GM23338 (cell line): ENCODE measurements around the gene NCF2. TPM values are rescaled to one million over a fixed set of nuclear protein-coding genes. Genes with fewer than 3 reads are reported as not detected.

ENCODE experiments used
- ATAC-seq: fragments of 200-7000 bp; cut with Tn5 transposase; 3 replicates; pipeline ENCODE4 v1.9.1; 2020
- DNase-seq: peaks from one replicate; pipeline ENCODE4 v3.0.0-alpha.2; 2015; ENCODE audit warnings: low spot score
- H2AFZ ChIP-seq: fragments of 200-600 bp; sonication (generic); 2 replicates; pipeline ENCODE4 v1.8.0; 2016; ENCODE audit warnings: antibody characterized with exemption, mild to moderate bottlenecking, moderate library complexity
- H3F3A ChIP-seq: fragments of 200-600 bp; sonication (generic); replicated peaks from 2 replicates; pipeline ENCODE4 v1.8.0; 2017; ENCODE audit warnings: antibody characterized with exemption, mixed run types, low read depth
- H3K27ac ChIP-seq: fragments of 200-600 bp; sonication (generic); 2 replicates; pipeline ENCODE4 v1.6.1; 2016; ENCODE audit warnings: low read depth
- H3K27me3 ChIP-seq: fragments of 200-600 bp; sonication (generic); 2 replicates; pipeline ENCODE4 v1.8.0; 2016; ENCODE audit warnings: mild to moderate bottlenecking, mixed run types, moderate library complexity; ENCODE audit not compliant: insufficient read depth
- H3K36me3 ChIP-seq: fragments of 200-600 bp; sonication (generic); 2 replicates; pipeline ENCODE4 v1.8.0; 2016; ENCODE audit warnings: mild to moderate bottlenecking; ENCODE audit not compliant: insufficient read depth
- H3K4me1 ChIP-seq: fragments of 200-600 bp; sonication (generic); 2 replicates; pipeline ENCODE4 v1.8.0; 2016; ENCODE audit warnings: mild to moderate bottlenecking, moderate library complexity; ENCODE audit not compliant: insufficient read depth
- H3K4me2 ChIP-seq: fragments of 200-600 bp; sonication (generic); 2 replicates; pipeline ENCODE4 v1.7.1; 2017; ENCODE audit warnings: mixed run types
- H3K4me3 ChIP-seq: fragments of 200-600 bp; sonication (generic); 2 replicates; pipeline ENCODE4 v1.6.1; 2016; ENCODE audit warnings: mixed run types
- H3K79me2 ChIP-seq: fragments of 200-600 bp; sonication (generic); replicated peaks from 2 replicates; pipeline ENCODE4 v1.8.0; 2017; ENCODE audit warnings: mild to moderate bottlenecking; ENCODE audit not compliant: insufficient read depth
- H3K9me2 ChIP-seq: fragments of 200-600 bp; sonication (generic); 2 replicates; pipeline ENCODE4 v1.8.0; 2017; ENCODE audit not compliant: insufficient read depth
- H4K20me1 ChIP-seq: fragments of 200-600 bp; sonication (generic); replicated peaks from 2 replicates; pipeline ENCODE4 v1.8.0; 2017; ENCODE audit warnings: mild to moderate bottlenecking; ENCODE audit not compliant: insufficient read depth
- H3K27ac Mint-ChIP-seq: 2 replicates; pipeline ENCODE4 v1.8.0; 2020; ENCODE audit warnings: inconsistent platforms, mild to moderate bottlenecking, moderate library complexity, mixed read lengths
- H3K27me3 Mint-ChIP-seq: 3 replicates; pipeline ENCODE4 v1.8.0; 2022; ENCODE audit warnings: low read depth, mild to moderate bottlenecking, moderate library complexity, mixed read lengths, inconsistent platforms; ENCODE audit not compliant: insufficient read depth, poor library complexity
- H3K36me3 Mint-ChIP-seq: 3 replicates; pipeline ENCODE4 v1.8.0; 2021; ENCODE audit warnings: low read depth, mild to moderate bottlenecking, inconsistent platforms, moderate library complexity, mixed read lengths
- H3K4me1 Mint-ChIP-seq: 3 replicates; pipeline ENCODE4 v1.8.0; 2020; ENCODE audit warnings: mild to moderate bottlenecking, inconsistent platforms, mixed read lengths
- H3K4me3 Mint-ChIP-seq: 3 replicates; pipeline ENCODE4 v1.8.0; 2021; ENCODE audit warnings: moderate library complexity, mild to moderate bottlenecking, inconsistent platforms, mixed read lengths
- H3K9me3 Mint-ChIP-seq: 3 replicates; pipeline ENCODE4 v1.8.0; 2020; ENCODE audit warnings: moderate library complexity, mild to moderate bottlenecking, inconsistent platforms, mixed read lengths
- CREB1 ChIP-seq: fragments of 250-450 bp; sonication (Bioruptor Pico); IDR thresholded peaks from 2 replicates; pipeline ENCODE4 v1.5.0; 2020; ENCODE audit warnings: low read depth, mild to moderate bottlenecking, moderate library complexity
- ETS1 ChIP-seq: IDR thresholded peaks from 2 replicates; pipeline ENCODE4 v1.6.1; 2016; ENCODE audit warnings: antibody characterized with exemption
- EZH2phosphoT487 ChIP-seq: fragments of 200-600 bp; sonication (generic); IDR thresholded peaks from one replicate; pipeline ENCODE4 v1.8.1; 2018; ENCODE audit warnings: antibody characterized with exemption; ENCODE audit not compliant: unreplicated experiment
- JUNB ChIP-seq: IDR thresholded peaks from one replicate; pipeline ENCODE4 v1.6.1; 2016; ENCODE audit warnings: antibody characterized with exemption; ENCODE audit not compliant: unreplicated experiment
- POLR2AphosphoS5 ChIP-seq: IDR thresholded peaks from 2 replicates; pipeline ENCODE4 v1.6.1; 2016; ENCODE audit warnings: antibody characterized with exemption, low read depth
- STAT1 ChIP-seq: IDR thresholded peaks from one replicate; pipeline ENCODE4 v1.6.1; 2016; ENCODE audit warnings: antibody characterized with exemption; ENCODE audit not compliant: unreplicated experiment
- ZNF114 ChIP-seq: fragments of 250-450 bp; sonication (Bioruptor Pico); IDR thresholded peaks from 2 replicates; pipeline ENCODE4 v1.5.0; 2020; ENCODE audit warnings: mild to moderate bottlenecking, moderate library complexity
- ZNF331 ChIP-seq: fragments of 250-450 bp; sonication (Bioruptor Pico); IDR thresholded peaks from 2 replicates; pipeline ENCODE4 v1.5.0; 2020; ENCODE audit warnings: low read depth, mild to moderate bottlenecking, moderate library complexity
- ZNF462 ChIP-seq: fragments of 250-450 bp; sonication (Bioruptor Pico); IDR thresholded peaks from 2 replicates; pipeline ENCODE4 v1.5.0; 2020; ENCODE audit warnings: mild to moderate bottlenecking, moderate library complexity
- polyA plus RNA-seq: library from polyadenylated mRNA; unstranded; fragments of >200 nt; fragmentation: Nextera tagmentation; extraction: Ambion mirVana; gene quantifications from 2 replicates; pipeline ENCODE4 v1.2.1, GENCODE V29; 2016
- total RNA-seq: library from RNA; depleted of rRNA; stranded (reverse); fragments of >200 nt; shearing (Covaris generic); gene quantifications from 2 replicates; pipeline ENCODE4 v1.2.3, GENCODE V29; 2014
- TF ChIP-seq, protein P1 (sequence below): IDR thresholded peaks from one replicate; pipeline ENCODE4 v1.6.1; 2018; ENCODE audit warnings: antibody characterized with exemption; ENCODE audit not compliant: unreplicated experiment
- TF ChIP-seq, protein P2 (sequence below), 2 experiments: fragments of 200-600 bp in 1 of 2; sonication (generic) in 1 of 2; conservative IDR thresholded peaks; 2 replicates each; pipeline versions ENCODE4 v1.5.1 to v1.6.1; 2016 to 2017; ENCODE audit warnings: antibody characterized with exemption in 2 of 2, low read depth in 2 of 2, mild to moderate bottlenecking in 2 of 2, moderate library complexity in 1 of 2

Gene NCF2
- total and polyA plus RNA-seq, 2 experiments from 2014 or later: not detected

DNA sequence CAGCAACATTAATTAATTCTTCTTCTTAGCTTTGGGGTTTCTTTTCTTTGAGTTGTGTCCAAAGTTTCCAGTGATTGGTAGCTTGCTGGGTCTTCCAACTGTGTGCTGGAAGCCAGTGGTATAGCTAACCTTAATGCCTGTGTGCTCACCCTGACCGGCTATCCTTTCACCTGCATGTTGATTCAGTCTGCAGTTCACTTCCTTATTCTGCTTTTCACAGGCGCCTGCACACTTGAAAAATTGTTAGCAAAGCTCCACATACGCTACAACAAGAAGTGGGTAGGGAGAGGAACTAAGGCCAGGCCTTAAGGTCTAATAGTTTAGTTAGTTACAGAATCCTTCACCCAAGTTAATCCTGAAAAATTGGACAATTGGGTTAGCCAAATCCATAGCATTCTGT lies 35.7 kb downstream of the NCF2 start (continued):
- TF ChIP-seq POLR2AphosphoS5 (no peak), EZH2phosphoT487 (no peak), STAT1 (no peak), ETS1 (no peak), JUNB (no peak)
- TF ChIP-seq, protein P1, sequence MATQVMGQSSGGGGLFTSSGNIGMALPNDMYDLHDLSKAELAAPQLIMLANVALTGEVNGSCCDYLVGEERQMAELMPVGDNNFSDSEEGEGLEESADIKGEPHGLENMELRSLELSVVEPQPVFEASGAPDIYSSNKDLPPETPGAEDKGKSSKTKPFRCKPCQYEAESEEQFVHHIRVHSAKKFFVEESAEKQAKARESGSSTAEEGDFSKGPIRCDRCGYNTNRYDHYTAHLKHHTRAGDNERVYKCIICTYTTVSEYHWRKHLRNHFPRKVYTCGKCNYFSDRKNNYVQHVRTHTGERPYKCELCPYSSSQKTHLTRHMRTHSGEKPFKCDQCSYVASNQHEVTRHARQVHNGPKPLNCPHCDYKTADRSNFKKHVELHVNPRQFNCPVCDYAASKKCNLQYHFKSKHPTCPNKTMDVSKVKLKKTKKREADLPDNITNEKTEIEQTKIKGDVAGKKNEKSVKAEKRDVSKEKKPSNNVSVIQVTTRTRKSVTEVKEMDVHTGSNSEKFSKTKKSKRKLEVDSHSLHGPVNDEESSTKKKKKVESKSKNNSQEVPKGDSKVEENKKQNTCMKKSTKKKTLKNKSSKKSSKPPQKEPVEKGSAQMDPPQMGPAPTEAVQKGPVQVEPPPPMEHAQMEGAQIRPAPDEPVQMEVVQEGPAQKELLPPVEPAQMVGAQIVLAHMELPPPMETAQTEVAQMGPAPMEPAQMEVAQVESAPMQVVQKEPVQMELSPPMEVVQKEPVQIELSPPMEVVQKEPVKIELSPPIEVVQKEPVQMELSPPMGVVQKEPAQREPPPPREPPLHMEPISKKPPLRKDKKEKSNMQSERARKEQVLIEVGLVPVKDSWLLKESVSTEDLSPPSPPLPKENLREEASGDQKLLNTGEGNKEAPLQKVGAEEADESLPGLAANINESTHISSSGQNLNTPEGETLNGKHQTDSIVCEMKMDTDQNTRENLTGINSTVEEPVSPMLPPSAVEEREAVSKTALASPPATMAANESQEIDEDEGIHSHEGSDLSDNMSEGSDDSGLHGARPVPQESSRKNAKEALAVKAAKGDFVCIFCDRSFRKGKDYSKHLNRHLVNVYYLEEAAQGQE: no peak

DNA sequence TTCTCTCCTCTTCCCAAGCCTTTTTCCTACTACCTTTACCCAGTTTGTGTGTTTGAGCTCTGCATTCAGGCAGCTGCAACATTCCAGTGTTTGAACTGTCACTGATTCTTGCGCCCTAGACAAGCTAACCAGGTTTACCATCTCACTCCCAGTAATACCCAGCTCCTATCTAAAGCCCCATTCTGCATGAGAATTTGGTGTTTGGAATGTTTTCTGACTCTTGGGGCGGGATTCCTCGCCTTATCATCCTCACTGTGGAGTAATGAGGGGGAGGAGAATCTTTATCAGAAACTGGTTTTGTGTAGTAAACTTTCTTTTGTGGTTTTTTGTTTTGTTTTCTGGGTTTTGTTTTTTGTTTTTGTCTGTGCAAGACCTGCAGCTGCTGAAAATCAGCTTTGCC lies 36.5 kb downstream of the NCF2 start:
- Histone ChIP-seq H3K36me3 (peaks cover 39% of the 10 kb centered on the region), H4K20me1 (no peaks in the 10 kb centered on the region; the same call in 1 of the 2 replicates), H3K9me2 (no peaks in the 10 kb centered on the region), H3K4me2 (no peak overlapping the region), H3K27me3 (no peaks in the 10 kb centered on the region), H2AFZ (no peak overlapping the region), H3K79me2 (no peaks in the 10 kb centered on the region), H3F3A (no peaks in the 10 kb centered on the region; the same call in 1 of the 2 replicates), H3K4me3 (no peak overlapping the region), H3K4me1 (no peaks in the 10 kb centered on the region; the same call in 1 of the 2 replicates), H3K27ac (0 out of 2 replicates have a peak overlapping the region, but pooled peaks have one; percentile 17)
- Mint-ChIP-seq H3K36me3 (peaks cover 40% of the 10 kb centered on the region), H3K4me1 (peaks cover 5% of the 10 kb centered on the region; the same call in 1 of the 3 replicates), H3K27me3 (peaks cover 4% of the 10 kb centered on the region), H3K4me3 (no peak overlapping the region), H3K9me3 (no peaks in the 10 kb centered on the region), H3K27ac (0 out of 2 replicates have a peak overlapping the region, but pooled peaks have one; percentile 32)
- ATAC-seq: peak; percentile 39; the same call in 2 of the 3 replicates
- peak; percentile 32 for DNase-seq
- TF ChIP-seq EZH2phosphoT487 (no peak), JUNB (no peak), POLR2AphosphoS5 (no peak), ZNF462 (CRISPR knock-in tag) (no peak), CREB1 (CRISPR knock-in tag) (no peak), ZNF331 (no peak), ZNF114 (CRISPR knock-in tag) (no peak), ETS1 (no peak)
- TF ChIP-seq, protein P2, sequence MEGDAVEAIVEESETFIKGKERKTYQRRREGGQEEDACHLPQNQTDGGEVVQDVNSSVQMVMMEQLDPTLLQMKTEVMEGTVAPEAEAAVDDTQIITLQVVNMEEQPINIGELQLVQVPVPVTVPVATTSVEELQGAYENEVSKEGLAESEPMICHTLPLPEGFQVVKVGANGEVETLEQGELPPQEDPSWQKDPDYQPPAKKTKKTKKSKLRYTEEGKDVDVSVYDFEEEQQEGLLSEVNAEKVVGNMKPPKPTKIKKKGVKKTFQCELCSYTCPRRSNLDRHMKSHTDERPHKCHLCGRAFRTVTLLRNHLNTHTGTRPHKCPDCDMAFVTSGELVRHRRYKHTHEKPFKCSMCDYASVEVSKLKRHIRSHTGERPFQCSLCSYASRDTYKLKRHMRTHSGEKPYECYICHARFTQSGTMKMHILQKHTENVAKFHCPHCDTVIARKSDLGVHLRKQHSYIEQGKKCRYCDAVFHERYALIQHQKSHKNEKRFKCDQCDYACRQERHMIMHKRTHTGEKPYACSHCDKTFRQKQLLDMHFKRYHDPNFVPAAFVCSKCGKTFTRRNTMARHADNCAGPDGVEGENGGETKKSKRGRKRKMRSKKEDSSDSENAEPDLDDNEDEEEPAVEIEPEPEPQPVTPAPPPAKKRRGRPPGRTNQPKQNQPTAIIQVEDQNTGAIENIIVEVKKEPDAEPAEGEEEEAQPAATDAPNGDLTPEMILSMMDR (conservative IDR thresholded peaks at IDR 0.05; ENCODE audit: low read depth in 2 of 2): no peak
